HUDEP-2 (cell line): ENCODE results near the gene DOCK1.

Experiments
- DNase-seq, 76 experiments: peaks; one replicate each; lab custom pipeline; 2025; ENCODE audit not compliant: unreplicated experiment in 76 of 76; lab: John Stamatoyannopoulos, UW

DOCK1 gene

DNA sequence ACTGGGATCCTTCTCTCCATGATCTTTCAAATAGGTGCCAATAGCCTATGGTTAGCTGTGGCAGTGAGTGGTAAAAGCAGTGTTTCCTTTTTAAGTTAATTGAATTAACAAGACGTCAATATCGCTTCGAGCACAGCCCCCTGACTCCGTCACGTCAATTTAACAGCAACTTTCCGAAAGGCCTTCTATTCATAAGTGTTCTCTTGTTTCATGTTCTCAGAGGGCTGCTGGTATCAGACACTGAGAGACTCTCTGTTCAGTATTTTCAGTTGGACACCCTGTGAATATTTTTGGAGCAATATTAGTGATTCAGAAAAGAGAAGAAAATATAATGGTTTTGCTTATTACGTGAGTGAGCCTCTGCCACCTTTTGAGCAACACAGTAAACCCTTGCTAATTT, 465.4 kb downstream of the DOCK1 start:
- no peak for DNase-seq

DNA sequence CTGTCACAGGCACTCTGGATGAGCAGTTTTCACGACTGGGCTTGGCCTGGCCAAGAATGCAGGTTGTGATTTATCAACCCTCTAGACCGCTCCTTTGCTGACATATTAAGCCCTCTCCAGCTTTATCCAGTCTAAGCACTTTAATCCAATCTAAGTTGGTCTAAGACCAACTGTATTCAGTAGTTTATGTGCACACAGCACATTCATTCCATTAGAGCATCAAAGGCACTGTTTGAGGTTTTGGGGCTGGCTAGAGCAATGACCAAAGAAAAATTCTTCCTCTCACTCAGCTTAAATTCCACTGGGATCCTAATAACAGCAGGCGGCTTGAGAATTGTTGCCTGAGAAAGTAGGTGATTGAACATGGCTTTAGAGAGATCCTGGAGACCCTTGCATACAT, 467.1 kb downstream of the DOCK1 start:
- no peak for DNase-seq

DNA sequence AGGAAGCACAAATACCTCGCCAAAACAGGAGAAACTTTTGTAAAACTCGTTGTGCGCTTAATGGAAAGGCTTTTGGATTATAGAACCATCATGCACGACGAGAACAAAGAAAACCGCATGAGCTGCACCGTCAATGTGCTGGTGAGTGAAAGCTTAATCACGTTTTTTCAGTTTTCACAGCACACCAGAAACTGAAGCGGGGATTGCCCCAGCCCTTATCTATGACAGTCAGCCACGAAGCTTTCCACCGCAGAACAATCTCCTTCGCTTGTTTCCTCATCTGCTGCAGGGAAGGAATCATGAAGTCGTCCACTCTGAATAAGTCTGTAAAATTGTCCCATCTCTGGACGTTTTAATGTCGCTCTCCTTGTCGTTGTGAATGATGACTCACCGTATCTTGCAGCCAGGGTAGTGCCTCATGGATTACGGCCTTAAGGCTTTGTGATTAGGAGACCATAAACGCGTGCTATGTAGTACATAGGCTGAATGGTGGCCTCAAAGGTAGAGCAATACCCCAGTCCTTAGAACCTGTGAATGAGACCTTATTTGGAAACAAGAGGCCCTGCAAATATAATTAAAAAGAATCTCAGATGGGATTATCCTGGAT, 468.9 kb downstream of the DOCK1 start:
- no peak for DNase-seq

DNA sequence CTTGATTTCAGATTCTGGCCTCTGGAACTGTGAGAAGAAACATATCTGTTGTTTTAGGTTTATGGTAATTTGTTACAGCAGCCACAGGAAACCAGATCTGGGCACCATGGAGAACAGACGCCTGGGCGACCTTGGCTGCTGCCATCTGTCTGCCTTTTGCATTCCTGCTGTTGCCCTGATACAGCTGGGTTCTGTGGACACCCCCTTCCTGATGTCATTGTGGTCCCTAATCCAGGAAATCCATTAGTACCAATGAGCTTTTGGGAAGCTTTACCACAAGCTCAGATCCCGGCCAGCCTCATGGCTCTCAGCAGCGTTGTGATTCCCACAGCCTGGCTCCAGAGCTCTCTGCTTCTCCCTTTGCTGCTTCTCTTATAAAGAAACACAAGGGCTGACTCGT, 469.7 kb downstream of the DOCK1 start:
- DNase-seq: no peak

DNA sequence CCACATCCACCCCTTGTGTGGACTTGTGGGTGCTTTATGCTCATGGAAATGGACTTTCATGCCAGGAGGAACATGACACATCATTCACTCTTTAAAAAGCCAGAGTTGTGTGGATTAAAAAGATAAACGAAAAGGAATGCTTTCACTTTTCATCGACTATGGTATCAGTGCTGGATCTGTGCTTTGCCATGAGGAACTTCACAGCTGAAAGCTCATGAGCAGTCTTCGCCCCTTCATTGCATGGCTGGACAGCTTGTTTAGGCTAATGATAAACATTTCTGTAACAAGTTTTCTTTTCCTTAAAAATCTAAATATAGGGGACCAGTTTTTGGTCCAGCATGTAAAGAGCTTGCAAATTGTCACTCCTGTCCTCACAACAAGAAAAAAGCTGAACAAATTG, 470.2 kb downstream of the DOCK1 start:
- no peak for DNase-seq

DNA sequence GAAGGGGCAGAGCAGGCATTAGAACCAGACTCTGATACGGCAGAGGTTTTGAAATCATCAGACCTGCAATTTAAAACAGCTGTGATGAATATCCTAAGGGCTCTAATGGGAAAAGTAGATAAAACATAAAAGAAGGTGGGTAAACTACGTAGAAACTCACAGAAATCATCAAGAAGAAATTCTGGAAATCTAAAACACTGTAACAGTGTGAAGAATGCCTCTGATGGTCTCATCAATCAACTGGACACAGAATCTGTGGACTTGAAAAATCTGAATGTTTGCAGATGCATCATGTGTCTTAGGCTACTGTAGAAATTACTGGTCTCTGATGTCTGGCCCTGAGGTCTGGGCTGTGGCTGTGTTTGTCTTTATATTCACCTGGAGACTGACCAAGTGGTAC, 470.8 kb downstream of the DOCK1 start:
- no peak for DNase-seq

DNA sequence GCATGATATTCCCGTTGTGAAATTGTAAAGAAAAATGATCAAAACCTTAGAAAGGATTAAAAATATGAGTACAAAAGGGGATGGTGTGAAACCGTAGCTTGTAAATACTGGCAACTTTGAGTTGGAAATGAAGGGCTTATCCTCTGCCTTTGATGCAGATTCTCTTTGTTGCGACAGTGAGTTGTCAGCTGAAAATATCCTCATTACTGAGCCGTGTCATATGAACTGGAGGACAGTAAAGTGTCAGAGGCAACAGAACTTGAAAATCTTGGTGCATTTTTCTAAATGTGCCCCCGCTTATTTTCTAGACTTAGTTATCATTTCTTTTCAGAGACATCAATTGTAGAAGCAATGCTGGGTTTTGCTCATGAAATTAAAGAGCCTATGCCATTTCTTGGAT, 473.4 kb downstream of the DOCK1 start:
- DNase-seq: no peak

DNA sequence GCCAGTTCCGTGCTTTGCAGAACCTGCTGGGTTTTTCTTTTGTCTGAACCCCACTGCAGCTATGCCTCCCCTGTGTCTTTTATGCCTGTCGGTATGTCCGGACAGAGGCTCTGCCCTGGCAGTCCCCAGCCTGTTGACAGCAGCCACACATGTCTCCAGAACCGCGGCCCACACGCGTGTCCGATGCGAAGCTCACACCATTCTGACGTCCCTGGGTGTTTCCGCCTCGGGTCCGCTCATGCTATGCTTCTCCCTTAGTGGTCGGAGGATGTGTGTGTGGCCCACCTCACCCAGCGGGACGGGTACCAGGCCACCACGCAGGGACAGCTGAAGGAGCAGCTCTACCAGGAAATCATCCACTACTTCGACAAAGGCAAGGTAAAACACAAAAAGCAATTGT, 479.3 kb downstream of the DOCK1 start:
- DNase-seq: no peak

DNA sequence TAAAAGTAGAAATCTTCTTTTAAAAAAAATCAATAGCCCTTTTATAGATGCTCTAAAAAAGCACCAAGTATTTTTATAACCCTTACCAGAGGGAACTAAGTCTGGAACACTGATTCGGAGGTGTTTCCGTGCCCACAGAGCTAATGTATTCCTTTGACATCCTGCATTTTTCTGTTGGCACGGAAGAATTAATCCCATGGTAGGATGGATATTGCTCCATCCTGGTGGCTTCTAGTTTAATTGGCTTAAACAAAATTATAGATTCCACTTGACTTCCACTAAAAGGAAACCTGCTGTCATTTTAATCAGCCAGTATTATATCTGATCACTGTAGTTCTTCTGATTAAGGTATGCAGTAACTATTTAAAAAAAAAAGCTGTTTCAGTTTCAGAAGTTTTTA, 479.8 kb downstream of the DOCK1 start:
- DNase-seq: no peak

DNA sequence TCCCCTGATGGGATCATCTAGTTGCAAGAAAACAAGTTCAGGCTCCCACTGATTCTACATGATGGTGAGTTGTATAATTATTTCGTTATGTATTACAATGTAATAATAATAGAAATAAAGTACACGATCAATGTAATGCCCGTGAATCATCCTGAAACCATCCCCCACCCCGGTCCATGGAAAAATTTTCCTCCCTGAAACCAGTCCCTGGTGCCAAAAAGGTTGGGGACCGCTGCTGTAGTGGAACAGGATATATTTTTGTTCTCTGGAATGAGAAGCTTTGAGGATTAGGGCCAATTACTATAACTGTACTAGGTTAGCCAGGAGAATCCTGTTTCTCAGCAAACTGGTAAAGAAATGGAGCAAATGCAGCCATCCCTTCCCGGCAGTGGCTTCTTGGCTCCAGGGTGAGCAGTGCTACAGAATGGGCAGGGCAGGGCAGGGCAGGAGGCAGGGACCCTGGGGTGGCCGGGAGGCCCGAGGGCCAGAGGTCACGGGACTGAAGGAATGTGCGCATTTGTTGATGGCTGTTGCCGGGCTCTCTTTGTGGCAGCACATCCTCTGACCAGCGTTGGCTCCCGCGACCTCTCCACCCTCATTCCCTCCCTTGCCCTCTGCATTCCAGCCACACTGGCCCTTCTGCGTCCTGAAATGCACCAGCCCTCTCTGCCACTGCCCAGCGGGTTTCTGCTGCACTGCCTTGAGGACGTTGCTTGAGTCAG, 481.5 kb downstream of the DOCK1 start:
- no peak for DNase-seq

DNA sequence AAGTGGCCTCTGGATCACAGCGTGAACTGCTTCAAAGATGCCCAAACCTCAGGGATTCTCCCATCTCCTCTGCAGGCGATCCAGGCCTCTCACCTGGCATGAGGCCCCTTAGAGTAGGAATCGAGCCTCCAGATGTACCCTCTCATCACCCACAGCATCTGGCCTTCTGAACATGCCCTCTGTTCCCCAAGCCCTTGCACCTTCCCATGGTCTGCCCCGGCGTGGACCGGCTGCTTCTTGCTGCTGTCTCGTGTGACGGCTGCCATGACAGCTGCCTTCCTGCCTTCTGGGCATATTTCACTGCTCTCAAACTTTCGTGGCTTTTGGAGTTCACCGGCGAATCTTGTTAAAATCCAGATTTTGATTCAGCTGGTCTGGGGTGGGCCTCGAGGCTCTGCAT, 486.6 kb downstream of the DOCK1 start:
- no peak for DNase-seq

DNA sequence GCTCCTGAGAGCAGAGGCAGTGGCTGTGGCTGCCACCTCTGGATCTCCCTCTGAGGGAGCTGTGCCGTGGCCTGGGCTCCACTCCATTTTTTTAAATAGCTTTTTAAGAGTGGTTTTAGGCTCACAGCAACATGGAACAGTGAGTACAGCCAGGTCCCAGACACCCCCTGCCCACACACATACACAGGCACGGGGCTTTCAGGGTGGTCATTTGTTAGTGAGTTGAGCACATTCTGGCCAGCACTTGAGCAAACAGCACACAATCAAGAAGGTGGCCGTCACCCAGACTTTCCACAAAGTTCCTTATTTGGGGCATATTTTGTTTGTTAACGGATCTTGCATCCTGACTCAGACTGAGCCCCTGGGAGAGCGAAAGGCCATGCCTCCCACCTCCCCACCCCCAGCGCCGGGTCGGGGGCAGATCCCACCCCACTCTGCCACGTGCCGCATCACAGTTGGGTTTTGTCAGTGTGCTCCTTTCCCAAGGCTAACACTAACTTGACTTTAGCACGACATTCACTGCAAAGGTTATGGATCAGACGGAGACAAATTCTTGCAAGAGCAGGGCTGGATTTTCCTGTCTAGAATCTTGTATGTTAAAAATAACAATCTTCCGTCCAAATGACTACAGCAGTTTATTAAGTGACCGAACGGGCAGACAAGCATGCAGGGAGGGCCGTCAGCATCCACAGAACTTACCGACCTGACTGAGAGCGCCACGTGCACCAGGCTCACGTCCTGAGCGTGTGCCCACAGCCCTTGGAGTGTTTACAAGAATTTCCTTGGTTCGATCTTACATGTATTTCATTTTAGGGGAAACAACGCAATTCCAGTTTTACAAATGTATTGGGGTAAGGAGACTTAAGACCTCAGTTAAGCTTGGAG, 487.4 kb downstream of the DOCK1 start:
- DNase-seq: no peak

DNA sequence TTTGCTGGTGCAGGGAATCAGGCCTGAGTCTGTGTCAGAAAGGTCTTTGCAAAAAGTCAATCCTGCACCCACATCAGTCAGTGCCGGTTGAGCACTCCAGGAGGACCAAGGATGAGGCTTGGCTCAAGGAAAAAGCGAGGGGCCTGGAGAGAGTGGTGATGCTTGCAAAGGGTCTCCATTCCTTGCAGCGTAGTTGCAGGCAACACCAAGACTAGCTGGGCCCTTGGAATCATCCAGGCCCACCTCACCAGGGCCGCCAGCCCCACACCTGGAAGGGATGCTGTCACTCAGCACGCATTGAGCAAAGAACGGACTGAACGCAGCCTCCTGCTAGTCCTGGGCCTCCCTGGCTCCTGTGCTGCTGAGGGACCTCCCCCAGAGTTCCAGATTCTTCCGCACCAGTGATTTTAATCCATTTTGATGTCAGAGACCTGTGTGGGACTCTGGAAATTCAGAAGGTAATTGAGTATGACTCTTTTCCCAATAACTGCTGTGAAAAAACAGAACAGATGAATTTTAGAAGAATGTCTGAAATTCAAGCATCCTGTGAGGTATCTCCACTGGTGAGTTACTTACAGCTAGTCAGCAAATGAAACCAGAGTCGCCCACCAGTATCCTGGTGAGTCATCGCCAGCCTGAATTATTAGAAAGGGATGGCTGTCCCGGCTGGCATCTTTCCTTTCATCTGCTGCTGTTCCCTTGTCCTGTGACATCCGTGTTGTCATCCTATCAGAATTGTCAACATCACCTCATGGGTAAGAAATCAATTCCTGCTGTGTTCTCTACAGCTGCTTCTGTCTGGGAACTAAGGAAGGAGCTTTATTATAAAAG, 493.1 kb downstream of the DOCK1 start:
- no peak for DNase-seq

DNA sequence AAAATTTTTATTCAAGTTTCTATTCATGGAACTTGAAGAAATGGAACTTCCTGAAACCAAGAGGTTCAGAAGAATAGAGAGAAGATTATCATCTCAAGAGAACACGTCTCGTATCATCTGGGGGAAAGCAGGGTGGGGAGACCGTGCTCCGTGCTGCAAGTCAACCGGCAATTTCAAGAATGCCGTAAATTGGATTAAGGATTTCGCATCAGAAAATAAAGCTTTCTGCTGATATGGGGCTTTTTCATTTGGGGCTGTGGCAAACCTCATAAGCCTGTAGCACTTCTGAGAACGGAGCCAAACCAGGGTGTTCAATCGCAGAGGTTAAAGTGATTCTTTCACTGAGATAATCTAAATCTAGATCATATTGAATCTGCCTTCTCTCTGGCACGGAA, 493.7 kb downstream of the DOCK1 start:
- no peak for DNase-seq

DNA sequence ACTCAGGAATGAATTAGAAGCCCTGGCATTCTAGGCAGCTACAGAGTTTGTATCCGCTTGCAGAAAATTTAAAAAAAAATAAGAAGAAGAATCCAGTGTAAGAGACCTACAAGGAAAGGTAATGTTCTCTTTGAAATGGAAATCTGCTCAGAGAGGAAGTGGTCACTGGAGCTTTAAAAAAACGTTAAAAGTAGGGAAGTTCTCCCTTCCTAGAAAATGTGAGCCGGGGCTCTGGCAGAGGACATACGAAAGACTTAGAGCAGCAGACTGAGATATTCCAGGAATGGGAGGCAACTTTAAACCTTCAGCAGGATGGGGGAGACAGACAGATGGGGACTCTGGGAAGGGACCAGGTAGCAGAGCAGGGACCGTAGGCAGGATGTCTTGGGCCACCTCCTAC, 494.4 kb downstream of the DOCK1 start:
- DNase-seq: no peak

DNA sequence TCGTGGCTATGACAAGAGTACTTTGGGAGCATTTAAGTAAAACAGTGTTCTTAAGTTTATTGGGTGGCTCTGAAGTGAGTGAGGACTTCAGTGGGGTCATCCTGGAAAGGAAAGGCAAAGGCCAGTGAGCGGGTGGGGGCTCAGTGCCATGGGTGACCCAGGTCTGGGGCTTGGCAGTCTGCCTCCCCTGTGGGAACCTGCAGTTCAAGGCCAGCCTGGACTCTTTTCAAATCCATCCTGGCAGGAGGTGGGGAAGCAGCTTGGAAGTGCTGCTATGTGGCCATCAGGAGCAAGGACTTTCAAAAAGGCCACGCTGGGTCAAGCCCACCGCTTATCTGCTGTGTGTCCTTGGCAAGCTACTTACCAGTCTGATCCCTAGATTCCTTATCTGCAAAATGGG, 495.0 kb downstream of the DOCK1 start:
- no peak for DNase-seq

DNA sequence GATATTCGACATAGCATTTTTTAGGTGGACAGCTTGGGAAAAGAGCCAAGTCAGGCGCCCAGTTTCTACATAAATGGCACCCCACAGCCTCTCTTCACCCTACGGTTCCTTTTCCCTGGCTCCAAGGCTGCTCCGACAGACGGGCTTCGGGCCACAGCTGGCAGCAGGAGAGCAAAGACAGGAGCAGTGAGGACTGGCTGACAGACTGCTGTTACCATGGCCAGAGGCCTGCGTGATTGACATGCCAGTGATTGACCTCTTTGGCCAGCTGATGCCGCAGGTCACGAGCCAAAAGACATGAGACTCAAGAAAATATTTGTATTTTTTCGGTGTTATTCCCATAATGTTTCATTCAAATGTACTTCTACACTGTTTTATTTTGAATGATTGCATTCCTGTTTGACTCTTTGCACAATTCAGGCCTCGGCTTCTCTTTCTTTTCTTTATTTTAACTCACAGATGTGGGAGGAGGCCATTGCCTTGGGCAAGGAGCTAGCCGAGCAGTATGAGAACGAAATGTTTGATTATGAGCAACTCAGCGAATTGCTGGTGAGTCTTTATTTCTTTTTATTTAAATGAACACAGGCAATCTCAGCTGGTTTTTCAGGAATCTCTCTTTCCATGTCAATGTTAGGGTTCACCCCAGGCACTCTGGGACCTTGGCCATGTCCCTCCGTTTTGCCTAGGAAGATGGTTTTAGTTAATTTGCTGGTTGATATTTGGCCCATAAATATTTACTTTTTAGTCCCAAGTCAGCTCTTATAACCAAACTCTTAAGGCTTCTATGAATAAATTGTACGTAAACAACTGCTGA, 497.6 kb downstream of the DOCK1 start:
- no peak for DNase-seq

DNA sequence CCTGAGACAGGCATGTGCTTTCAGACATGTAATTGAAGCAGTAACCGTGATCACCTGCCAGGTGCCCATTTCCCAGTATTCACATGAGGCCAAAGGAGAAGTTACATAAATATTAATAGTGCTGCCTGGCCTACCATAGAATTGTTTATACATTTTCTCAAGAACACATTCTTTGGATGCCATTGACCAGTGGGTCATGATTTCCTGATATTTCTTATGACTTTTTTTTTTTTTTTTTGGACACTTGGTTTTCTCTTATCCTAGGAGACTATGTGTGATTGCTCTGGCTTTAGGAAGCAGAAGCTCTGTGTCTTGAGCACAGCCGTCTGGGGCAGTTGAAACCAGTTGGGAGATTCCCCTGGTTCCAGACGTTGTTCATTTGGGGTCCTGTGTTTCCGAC, 500.0 kb downstream of the DOCK1 start:
- no peak for DNase-seq

DNA sequence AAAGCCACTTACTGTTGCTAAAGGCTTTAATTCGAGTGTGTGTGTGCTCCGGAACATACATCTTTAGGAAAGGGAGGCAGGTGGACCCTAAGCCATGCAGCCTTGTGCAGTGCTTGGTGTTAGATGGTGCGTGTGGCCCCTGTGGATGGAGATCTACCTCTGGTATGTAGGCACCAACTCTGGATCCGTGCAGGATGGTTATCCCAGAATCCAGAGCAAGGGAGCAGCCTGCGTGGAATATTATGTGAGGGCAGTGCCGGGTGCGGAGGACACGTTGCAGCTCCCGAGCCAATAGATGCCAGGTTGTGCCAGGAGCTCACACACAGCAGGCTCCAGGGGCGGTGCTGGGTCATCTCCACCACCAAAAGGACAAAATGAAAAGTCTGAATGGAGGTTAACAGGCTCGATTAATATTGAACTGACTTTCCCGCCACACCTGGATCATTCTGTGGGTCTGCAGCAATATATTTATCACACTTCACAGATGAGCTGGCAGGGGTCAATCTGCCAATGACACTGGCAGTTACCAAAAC, 500.9 kb downstream of the DOCK1 start:
- DNase-seq: no peak

DNA sequence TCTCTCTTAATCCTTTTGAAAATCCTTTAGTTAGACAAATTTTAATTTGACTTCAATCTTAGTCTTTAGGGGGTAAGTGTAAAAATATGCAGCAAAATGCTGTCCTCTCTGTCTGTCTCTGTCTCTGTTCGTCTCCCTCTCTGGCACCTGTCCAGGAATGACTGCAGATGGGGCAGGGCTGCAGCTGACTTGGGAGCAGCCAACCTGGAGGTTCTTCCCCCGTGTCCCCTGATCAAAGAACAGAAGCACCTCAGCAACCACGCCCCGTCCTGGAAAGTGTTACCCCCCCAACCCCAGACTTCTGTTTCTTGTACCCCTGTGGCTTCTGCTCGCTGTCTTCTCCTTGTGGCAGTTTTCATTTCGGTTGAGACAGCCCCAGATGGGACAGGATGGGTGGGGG, 502.3 kb downstream of the DOCK1 start:
- DNase-seq: no peak
